ENCODE data around the gene SPAG16. TPM values are rescaled to one million over a fixed set of nuclear protein-coding genes. Genes with fewer than 3 reads are reported as not detected.

Gene SPAG16
- total RNA-seq, 1 experiment from 2014 or later, result 16.0 TPM

GRCh38 chr2:213847316-213847715, 563.1 kb downstream of the SPAG16 start (continued):
- no peak for TF ChIP-seq ZNF532 (CRISPR knock-in tag; IDR thresholded peaks at IDR 0.05; ENCODE audit: borderline replicate concordance)

GRCh38 chr2:213848631-213849030, 564.4 kb downstream of the SPAG16 start:
- Mint-ChIP-seq H3K4me3 (no peak overlapping the region), H3K27ac (no peak overlapping the region), H3K36me3 (no peaks in the 10 kb centered on the region), H3K4me1 (no peaks in the 10 kb centered on the region), H3K27me3 (ENCODE audit: low read depth) (no peaks in the 10 kb centered on the region), H3K9me3 (no peaks in the 10 kb centered on the region)
- ChIA-PET POLR2A (no interaction called here), CTCF (no interaction called here)
- TF ChIP-seq MAX (CRISPR knock-in tag; IDR thresholded peaks at IDR 0.05) (no peak), ZSCAN18 (CRISPR knock-in tag; IDR thresholded peaks at IDR 0.05) (no peak), NFE2L1 (CRISPR knock-in tag; IDR thresholded peaks at IDR 0.05) (no peak), TEAD4 (CRISPR knock-in tag; IDR thresholded peaks at IDR 0.05) (no peak), ZNF232 (CRISPR knock-in tag; IDR thresholded peaks at IDR 0.05) (no peak), ZNF423 (CRISPR knock-in tag; IDR thresholded peaks at IDR 0.05) (no peak), ATF3 (CRISPR knock-in tag; conservative IDR thresholded peaks at IDR 0.05) (no peak), ZNF396 (CRISPR knock-in tag; IDR thresholded peaks at IDR 0.05; ENCODE audit: borderline replicate concordance) (no peak), CREB1 (CRISPR knock-in tag; IDR thresholded peaks at IDR 0.05) (no peak), CBFB (CRISPR knock-in tag; IDR thresholded peaks at IDR 0.05; ENCODE audit: low read depth) (no peak), ZNF219 (CRISPR knock-in tag; IDR thresholded peaks at IDR 0.05; ENCODE audit: borderline replicate concordance) (no peak), SOX15 (CRISPR knock-in tag; IDR thresholded peaks at IDR 0.05) (no peak), AR (CRISPR knock-in tag; IDR thresholded peaks at IDR 0.05) (no peak), NFATC4 (CRISPR knock-in tag; IDR thresholded peaks at IDR 0.05) (no peak), ZBTB43 (CRISPR knock-in tag; IDR thresholded peaks at IDR 0.05) (no peak)
- ATAC-seq (no peak), DNase-seq (ENCODE audit: low spot score) (no peak)
